Gastroesophageal sphincter (tissue), 3 donors: Measurements from ENCODE around the gene CEP41.

Experiments used
- CTCF ChIP-seq, 4 experiments: fragments of 200-600 bp in 2 of 4; fragments of 450-650 bp in 2 of 4; sonication (generic) in 1 of 4; IDR thresholded peaks; one replicate each; pipeline ENCODE4 v1.5.1; 2017 to 2019; ENCODE audit warnings: antibody characterized with exemption in 4 of 4, mild to moderate bottlenecking in 2 of 4, moderate library complexity in 2 of 4
- EP300 ChIP-seq: sonication (generic); formaldehyde crosslinking; IDR thresholded peaks from one replicate; pipeline ENCODE4 v1.6.1; 2017; ENCODE audit warnings: antibody characterized with exemption, mild to moderate bottlenecking
- POLR2A ChIP-seq, 2 donors: fragments of 450-650 bp; IDR thresholded peaks; one replicate each; pipeline ENCODE4 v1.6.1; 2017; ENCODE audit warnings: antibody characterized with exemption in 2 of 2, mild to moderate bottlenecking in 2 of 2, moderate library complexity in 1 of 2
- POLR2AphosphoS5 ChIP-seq: sonication (generic); formaldehyde crosslinking; IDR thresholded peaks from one replicate; pipeline ENCODE4 v1.6.1; 2017; ENCODE audit warnings: antibody characterized with exemption

DNA sequence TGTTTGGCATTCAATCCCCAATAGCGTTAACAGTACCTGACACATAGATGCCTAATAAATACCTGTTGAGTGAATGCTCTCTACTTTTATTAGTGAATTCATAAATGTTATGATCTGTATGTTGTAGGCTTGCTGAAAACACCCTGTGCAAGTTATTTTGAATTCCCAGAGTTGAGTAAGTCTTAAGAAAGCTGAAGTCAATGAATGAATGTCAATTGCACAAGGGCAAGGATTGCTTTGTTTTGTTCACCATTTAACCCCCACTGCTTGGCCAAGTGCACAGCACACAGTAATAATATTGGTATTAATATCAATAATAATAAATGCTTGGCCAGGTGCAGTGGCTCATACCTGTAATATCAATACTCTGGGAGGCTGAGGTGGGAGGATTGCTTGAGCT is 50.3 kb downstream of the CEP41 start:
- TF ChIP-seq CTCF (IDR thresholded peaks at IDR 0.05) (no peak), POLR2A (IDR thresholded peaks at IDR 0.05) (no peak), EP300 (no peak), POLR2AphosphoS5 (no peak)
